Keratinocyte (primary cell): Measurements from ENCODE around the gene TP53I13.

Experiments used
- CTCF ChIP-seq, 3 experiments: IDR thresholded peaks in 1 of 3; conservative IDR thresholded peaks in 1 of 3; optimal IDR thresholded peaks in 1 of 3; 2 replicates in 2 of 3; 3 replicates in 1 of 3; pipeline versions ENCODE3 to v1.5.1; 2011; ENCODE audit warnings: low read length in 3 of 3, mild to moderate bottlenecking in 3 of 3, moderate library complexity in 2 of 3, control low read depth in 1 of 3, inconsistent platforms in 1 of 3; ENCODE audit not compliant: insufficient read depth in 2 of 3; ENCODE audit errors: extremely low read depth in 1 of 3
- EZH2 ChIP-seq: IDR thresholded peaks from one replicate; pipeline ENCODE4 v1.6.1; 2012; ENCODE audit warnings: inconsistent platforms, mild to moderate bottlenecking, low read length, moderate library complexity

DNA sequence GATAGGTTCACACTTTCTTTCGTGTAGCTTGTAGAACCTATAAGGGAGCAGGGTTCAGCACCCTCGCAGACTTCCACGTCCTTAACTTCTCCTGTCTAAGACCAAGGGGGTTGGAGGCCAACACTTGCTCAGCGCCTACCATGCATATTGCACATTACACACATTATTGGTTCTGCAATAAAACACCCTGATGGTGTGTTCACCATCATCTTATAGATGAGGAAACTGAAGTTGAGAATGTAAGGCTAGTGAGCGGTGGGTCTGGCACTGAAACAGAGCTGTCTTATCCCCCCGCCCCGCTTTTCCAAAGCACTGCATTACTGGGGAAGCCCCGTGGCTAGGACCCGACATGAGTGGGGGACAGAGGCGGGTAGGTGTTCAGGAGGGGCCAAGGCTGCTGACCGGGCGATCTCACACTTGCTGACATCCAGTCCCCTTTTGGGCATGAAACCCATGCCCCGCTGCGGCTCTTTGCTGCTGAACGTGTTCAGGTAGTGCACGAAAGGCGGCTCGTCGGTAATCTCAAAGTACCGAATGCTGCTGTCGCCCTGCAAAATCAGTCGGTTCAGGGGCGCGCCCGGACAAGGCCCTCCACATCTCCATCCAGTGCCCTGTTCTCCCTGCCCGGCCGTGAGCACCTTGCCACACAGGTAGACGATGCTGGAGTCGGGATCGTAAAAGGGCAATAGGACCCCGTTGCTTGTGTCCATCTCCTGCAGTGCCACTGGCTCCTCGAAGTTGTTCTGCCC, 48.0 kb downstream of the TP53I13 start:
- no peak for TF ChIP-seq CTCF (optimal IDR thresholded peaks at IDR 0.05 in 1 of 3, IDR thresholded peaks at IDR 0.05 in 1 of 3, conservative IDR thresholded peaks at IDR 0.05 in 1 of 3; ENCODE audit: extremely low read depth in 1 of 3, insufficient read depth in 2 of 3, low read length in 3 of 3)
- TF ChIP-seq EZH2: no peak
